ENCODE data around the gene PPAN.

- TF ChIP-seq EZH2 (IDR thresholded peaks at IDR 0.05; ENCODE audit: borderline replicate concordance, low read length) (no peak), CTCF (IDR thresholded peaks at IDR 0.05; ENCODE audit: low read length) (no peak)
Observed at GRCh38 chr19:10137751-10138682, 31.9 kb downstream of the PPAN start.

Data from OCI-LY1 (cell line).